Fibroblast of lung (primary cell): ENCODE measurements around the gene CAPN2.

Experiments
- CTCF ChIP-seq, 2 donors: IDR thresholded peaks in 1 of 2; conservative IDR thresholded peaks in 1 of 2; 1 replicate in 1 of 2; 2 replicates in 1 of 2; pipeline ENCODE4 v1.5.1; 2011 to 2012; ENCODE audit warnings: low read length in 2 of 2, control low read depth in 1 of 2, inconsistent platforms in 1 of 2, low read depth in 1 of 2, mild to moderate bottlenecking in 1 of 2
- EZH2 ChIP-seq: IDR thresholded peaks from 2 replicates; pipeline ENCODE4 v1.5.1; 2012; ENCODE audit warnings: low read length, control low read depth, mild to moderate bottlenecking; ENCODE audit errors: missing control alignments

GRCh38 chr1:223713546-223714420 lies 1.4 kb downstream of the CAPN2 start:
- TF ChIP-seq EZH2 (no peak), CTCF (conservative IDR thresholded peaks at IDR 0.05 in 1 of 2, IDR thresholded peaks at IDR 0.05 in 1 of 2; ENCODE audit: low read depth in 1 of 2, low read length in 2 of 2) (no peak)
